Measurements from ENCODE around the gene STK25. TPM values are rescaled to one million over a fixed set of nuclear protein-coding genes. Genes with fewer than 3 reads are reported as not detected.
A peak's percentile ranks its signal among the peaks of the same experiment; 100 is the strongest.
"Not testable (repeated sequence)": the region's sequence is repeated elsewhere in the genome, so short reads cannot be mapped to it uniquely, and the experiment has no call there.

Gene STK25
- total RNA-seq, 1 donor from 2014 or later, result 198 TPM

- no peaks in the 10 kb centered on the region for H3K27me3 Mint-ChIP-seq
- H3K4me1 Mint-ChIP-seq (ENCODE audit: unreplicated experiment), result peaks cover 10% of the 10 kb centered on the region
Observed at GRCh38 chr2:241507430-241508239, 749 bp downstream of the STK25 start.

DNA sequence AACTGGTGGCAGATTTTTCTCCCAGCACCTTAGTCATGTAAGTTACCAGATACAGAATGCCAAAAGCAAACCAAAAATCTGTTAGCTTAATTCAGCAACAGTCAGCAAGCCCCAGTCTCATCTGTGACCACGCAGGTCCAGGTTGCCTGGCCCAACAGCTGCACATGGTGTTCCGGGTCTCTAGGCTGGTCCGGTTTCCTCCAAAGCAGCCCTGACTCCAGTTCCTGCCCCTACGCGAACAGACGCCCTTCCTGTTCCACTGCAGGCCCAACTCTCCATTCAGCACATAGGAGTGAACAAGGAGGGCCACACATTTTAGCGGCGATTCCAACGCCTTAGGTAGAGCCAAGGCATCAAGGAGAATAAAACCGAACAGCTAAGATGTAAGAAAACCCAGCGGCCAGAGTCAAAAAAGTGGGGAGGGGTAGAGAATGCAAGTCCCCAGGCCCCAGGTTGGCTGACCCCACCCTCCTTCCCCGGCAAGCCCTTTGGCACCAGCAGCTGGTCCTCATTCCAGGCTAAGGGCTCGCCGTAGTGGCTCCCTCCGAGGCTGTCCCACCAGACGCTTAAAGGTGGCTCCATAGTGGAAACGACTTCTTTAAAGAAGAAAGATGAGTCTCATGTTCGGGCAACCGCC is 1.5 kb downstream of the STK25 start:
- Mint-ChIP-seq H3K36me3 (no peaks in the 10 kb centered on the region), H3K4me3 (peak overlapping the region; percentile 94), H3K9me3 (no peaks in the 10 kb centered on the region), H3K27ac (peak overlapping the region; percentile 79), H3K27me3 (no peaks in the 10 kb centered on the region), H3K4me1 (ENCODE audit: unreplicated experiment) (peaks cover 10% of the 10 kb centered on the region)
- TF ChIP-seq CTCF (conservative IDR thresholded peaks at IDR 0.05), result no peak
- DNase-seq (ENCODE audit: extremely low spot score, unreplicated experiment), result no peak

More at GRCh38 chr2:241507430-241508239, 749 bp downstream of the STK25 start:
- Mint-ChIP-seq H3K36me3 (no peaks in the 10 kb centered on the region), H3K27ac (peak overlapping the region; percentile 79), H3K4me3 (peak overlapping the region; percentile 94), H3K9me3 (no peaks in the 10 kb centered on the region)
- DNase-seq (ENCODE audit: extremely low spot score, unreplicated experiment), result no peak
- TF ChIP-seq CTCF (conservative IDR thresholded peaks at IDR 0.05), result peak; percentile 60

DNA sequence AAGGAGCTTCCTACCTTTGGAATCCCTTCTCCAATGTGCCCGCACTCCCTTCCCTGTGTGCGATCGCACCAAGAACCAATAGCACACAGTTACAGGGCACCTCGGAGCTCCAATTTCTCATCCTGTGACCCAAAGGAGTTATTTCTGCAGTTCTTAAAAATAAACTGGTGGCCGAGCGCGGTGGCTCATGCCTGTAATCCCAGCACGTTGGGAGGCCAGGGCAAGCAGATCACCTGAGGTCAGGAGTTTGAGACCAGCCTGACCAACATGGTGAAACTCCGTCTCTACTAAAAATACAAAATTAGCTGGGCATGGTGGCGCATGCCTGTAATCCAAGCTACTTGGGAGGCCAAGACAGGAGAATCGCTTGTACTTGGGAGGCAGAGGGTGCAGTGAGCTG is 2.1 kb downstream of the STK25 start:
- H3K4me1 Mint-ChIP-seq (ENCODE audit: unreplicated experiment), result peaks cover 10% of the 10 kb centered on the region
- H3K27ac Mint-ChIP-seq, result not testable (repeated sequence)
- H3K4me3 Mint-ChIP-seq, result peak overlapping the region; percentile 58

DNA sequence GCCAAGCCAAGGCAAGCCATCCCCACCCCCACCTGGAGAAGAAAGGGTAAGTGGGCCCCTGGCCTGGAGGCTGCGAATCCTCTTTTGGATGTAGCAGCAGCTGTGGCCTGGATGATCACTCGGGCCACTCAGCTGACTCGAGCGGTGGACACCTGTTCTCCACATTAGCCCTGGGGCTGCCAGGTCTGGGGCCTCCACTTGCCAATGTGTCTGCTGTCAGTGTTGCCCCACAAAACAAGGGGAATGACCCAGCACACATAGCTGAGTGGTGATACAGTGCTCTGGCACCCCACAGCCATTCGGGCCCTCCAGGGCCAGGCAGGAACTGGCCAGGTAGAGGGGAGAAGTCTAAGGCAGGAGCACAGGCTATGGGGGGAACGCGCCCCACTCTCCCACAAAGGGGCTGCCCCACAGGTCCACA is 2.6 kb downstream of the STK25 start:
- H3K4me1 Mint-ChIP-seq (ENCODE audit: unreplicated experiment), result peaks cover 10% of the 10 kb centered on the region
- DNase-seq (ENCODE audit: extremely low spot score, unreplicated experiment), result no peak
- no peak overlapping the region for H3K4me3 Mint-ChIP-seq
- no peaks in the 10 kb centered on the region for H3K27me3 Mint-ChIP-seq
- H3K27ac Mint-ChIP-seq, result no peak overlapping the region
- H3K9me3 Mint-ChIP-seq, result no peaks in the 10 kb centered on the region
- no peaks in the 10 kb centered on the region for H3K36me3 Mint-ChIP-seq
- TF ChIP-seq CTCF (conservative IDR thresholded peaks at IDR 0.05), result no peak

More for the DNA sequence above, 2.1 kb downstream of the STK25 start:
- not testable (repeated sequence) for H3K9me3 Mint-ChIP-seq; H3K36me3 Mint-ChIP-seq; DNase-seq (ENCODE audit: extremely low spot score, unreplicated experiment); H3K27me3 Mint-ChIP-seq

DNA sequence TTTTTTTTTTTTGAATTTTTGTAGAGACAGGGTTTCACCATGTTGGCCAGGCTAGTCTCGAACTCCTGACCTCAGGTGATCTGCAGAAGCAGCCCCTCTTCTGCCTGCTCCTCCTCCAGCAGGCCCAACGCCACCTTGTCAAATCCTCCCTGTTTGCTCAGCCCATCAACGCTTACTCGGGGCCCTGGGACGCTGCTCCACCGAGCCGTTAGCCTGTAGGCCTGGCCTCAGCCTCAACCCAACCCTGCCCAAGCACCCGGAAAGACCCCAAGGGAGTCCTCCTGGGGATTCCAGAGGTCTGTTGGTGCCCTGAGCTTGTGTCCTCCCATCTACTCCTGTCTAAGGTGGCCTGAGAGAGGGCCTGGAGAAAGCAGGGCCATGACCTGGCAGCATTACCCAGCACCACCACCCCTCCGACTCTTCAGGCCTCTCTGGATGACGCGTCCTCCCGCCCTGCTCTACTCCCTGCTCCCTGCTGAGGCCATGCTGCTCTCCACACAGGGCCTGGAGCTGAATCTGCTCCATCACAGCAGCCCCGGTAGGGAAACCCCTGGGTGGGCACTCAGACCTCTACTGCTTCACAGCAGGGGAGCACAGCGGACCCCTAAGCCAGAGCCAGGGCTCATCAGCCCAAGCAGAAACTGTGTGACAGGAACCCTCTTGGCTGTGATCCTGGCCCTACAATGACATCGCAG is 3.2 kb downstream of the STK25 start:
- Mint-ChIP-seq H3K4me3 (no peak overlapping the region), H3K9me3 (no peaks in the 10 kb centered on the region), H3K4me1 (ENCODE audit: unreplicated experiment) (peaks cover 10% of the 10 kb centered on the region), H3K36me3 (no peaks in the 10 kb centered on the region), H3K27ac (peak overlapping the region; percentile 31), H3K27me3 (no peaks in the 10 kb centered on the region)
- DNase-seq (ENCODE audit: extremely low spot score, unreplicated experiment), result no peak
- TF ChIP-seq CTCF (conservative IDR thresholded peaks at IDR 0.05), result no peak

All from type B pancreatic cell (in vitro differentiated cells).